C1 segment of cervical spinal cord (tissue), 14 donors: ENCODE data around the gene TOE1.
"Not testable (repeated sequence)": the region's sequence is repeated elsewhere in the genome, so short reads cannot be mapped to it uniquely, and the experiment has no call there.

Source experiments
- DNase-seq, 14 donors: peaks; one replicate each; lab custom pipeline; 2025; lab: John Stamatoyannopoulos, UW

The TOE1 gene

DNA sequence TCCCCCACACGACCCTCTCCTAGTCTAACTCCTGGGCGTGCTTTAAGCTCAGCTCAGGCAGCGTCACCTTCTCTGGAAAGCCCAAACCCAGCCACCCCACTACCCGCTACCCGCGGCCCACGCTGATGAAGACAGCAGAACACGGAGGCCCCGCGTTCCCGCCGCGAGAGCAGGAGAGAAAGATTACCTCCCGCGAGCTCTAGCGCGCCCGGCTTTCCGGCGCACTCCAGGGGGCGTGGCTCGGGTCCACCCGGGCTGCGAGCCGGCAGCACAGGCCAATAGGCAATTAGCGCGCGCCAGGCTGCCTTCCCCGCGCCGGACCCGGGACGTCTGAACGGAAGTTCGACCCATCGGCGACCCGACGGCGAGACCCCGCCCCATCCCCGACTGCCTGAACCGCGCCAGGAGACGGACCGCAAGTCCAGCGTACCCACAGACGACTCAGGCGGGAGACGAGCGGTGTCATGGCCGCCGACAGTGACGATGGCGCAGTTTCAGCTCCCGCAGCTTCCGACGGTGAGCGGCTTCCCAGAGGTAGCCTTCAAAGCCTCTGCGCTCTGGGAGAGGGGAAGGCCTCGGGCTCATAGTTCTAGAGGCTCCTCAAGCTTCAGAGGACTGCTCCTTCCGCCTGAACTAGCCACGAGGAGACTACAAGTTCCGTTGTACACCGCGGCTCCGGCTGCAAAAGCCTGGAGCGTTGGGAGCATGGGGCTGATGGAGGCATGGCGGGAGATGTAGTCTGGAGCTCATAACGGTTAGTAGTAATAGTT lies at the start of gene TOE1, which contains the start of gene MUTYH:
TOE1 (plus strand) TSS at position 382 of the 770 bp plus-strand sequence; CDS start at position 465, 83 bp downstream.
MUTYH (minus strand) TSS at position 652 of the 770 bp plus-strand sequence. CDS start 5,935 bp downstream, outside the sequence.
- peak; percentile 26 to 93 (median 86) for DNase-seq

GRCh38 chr1:45291002-45291401 lies 49.0 kb upstream of the TOE1 start:
- DNase-seq, result not testable (repeated sequence)

DNA sequence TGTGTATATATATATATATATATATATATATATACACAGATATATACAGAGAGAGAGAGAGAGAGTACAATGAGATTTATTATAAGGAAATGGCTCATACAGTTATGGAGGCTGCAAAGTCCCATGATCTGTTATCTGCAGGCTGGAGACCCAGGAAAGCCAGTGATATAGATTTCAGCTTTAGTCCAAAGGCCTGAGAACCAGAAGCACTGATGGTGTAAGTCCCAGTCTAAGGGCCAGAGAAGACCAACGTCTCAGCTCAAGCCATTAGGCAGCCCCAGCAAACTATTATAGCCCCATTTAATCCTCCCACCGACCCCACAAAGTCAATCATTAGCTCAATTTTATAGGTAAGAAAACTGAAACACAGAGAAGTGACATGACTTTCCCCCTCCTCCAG lies 48.3 kb upstream of the TOE1 start:
- DNase-seq, result no peak

DNA sequence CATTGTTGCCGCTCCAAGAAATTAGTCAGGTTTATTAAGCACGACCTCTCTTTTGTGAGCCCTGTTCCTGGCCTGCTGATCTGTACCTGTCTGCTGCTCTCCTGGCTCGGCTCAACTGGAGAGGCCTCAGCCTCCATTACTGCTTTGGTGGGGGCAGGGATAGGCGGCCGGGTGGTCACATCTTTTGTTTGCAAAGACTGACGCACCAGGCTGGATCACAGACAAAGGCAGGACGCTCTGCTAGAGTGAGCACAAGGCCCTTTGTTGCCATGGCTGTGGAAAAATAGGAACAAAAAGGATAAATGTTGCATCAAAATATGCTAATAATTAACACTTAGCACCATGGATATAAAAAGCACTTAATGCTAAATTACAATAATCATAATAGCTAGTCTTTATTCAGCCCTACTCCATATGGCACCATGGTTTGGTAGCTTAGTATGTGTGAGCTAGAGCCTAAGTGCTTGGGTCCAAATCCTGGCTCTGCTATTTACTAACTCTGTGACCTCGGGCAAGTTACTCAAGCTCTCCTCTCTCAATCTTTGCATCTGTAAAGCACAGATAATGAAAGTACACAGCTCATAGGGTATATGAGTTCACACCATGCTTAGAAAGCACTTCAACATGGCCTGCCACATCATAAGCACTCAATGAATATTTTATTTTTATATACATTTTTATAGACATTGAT lies 42.2 kb upstream of the TOE1 start:
- peak in 3 of 14 donors; percentile 6 to 56 (median 14) for DNase-seq

GRCh38 chr1:45299296-45299695 lies 40.7 kb upstream of the TOE1 start:
- DNase-seq, result no peak

- DNase-seq, result peak in 7 of 14 donors; percentile 3 to 47 (median 16)
Observed at GRCh38 chr1:45299981-45300668, 39.8 kb upstream of the TOE1 start.

DNA sequence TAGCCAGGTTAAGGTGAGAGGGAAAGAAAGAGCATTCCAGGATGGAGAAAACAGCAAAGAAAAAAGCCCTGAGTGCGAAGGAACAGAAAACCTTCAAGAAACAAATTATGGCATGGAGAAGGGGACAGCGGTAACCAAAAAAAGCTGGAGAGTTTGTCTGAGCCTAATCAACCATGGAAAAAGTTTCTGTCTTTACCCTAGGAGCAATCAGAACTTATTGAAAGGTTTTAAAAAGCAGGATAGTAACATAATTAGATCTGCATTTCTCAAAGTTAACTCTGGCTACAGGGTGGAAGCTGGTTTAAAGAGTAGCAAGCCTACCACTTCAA lies 39.3 kb upstream of the TOE1 start:
- DNase-seq, result no peak

DNA sequence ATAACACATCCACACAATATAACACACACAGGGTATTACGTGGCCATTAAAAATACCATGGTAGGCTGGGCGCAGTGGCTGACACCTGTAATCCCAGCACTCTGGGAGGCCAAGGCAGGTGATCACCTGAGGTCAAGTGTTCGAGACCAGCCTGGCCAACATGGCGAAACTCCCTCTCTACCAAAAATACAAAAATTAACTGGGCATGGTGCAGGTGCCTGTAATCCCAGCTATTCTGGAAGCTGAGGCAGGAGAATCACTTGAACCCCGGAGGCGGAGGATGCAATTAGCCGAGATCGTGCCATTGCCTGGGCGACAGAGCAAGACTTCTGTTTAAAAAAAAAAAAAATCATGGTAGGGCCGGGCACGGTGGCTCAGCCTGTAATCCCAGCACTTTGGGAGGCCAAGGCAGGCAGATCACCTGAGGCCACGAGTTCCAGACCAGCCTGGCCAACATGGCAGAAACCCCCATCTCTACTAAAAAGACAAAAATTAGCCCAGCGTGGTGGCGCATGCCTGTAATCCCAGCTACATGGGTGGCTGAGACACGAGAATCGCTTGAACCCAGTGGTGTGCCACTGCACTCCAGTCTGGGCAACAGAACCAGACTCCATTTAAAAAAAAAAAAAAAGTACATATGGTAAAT lies 37.3 kb upstream of the TOE1 start:
- no peak for DNase-seq

DNA sequence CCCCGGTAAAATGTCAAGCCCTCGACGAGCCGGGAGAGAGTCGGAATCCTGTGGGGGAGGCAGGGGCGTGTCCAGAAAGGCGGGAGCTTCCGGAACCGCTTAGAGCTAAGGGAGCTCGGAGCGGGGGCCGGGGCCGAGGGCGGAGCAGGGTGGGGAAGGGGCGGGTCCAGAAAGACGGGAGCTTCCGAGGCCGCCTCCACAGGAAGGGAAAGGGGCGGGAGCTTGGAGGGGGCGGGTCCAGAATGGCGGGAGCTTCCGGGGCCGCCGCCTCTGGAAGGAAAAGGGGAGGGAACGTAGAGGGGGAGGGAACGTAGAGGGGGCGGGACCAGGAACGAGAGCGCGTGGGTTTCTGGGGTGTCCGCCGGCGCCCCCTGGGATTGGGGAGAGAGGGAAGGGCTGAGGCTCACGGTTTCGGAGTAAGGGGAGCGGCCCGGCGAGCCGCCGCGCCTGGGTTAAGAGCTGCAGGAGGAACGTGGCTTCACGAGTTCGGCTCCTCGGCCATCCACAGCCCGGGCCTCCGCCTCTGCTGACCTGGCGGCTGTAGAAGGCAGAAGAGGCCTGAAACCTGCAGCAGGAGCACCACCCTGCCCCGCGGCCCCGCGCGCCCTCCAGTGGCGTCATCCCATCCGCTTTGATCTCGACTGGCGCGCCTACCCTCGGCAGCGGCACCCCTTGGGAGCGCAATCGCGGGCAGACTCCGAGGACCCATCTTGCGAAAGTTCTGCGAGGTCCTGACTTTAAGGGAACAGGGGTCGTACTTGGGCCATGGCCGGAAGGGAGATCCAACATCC lies 36.3 kb upstream of the TOE1 start:
- peak; percentile 88 to 98 (median 96) for DNase-seq

- DNase-seq, result peak in 3 of 14 donors; percentile 34 to 60 (median 55)
Observed at GRCh38 chr1:45304311-45305081, 35.5 kb upstream of the TOE1 start.

GRCh38 chr1:45305231-45305630 lies 34.7 kb upstream of the TOE1 start:
- no peak for DNase-seq

- no peak for DNase-seq
Observed at GRCh38 chr1:45306319-45306718, 33.7 kb upstream of the TOE1 start.

- no peak for DNase-seq
Observed at GRCh38 chr1:45306905-45307304, 33.1 kb upstream of the TOE1 start.

GRCh38 chr1:45314266-45314665 lies 25.7 kb upstream of the TOE1 start:
- no peak for DNase-seq

DNA sequence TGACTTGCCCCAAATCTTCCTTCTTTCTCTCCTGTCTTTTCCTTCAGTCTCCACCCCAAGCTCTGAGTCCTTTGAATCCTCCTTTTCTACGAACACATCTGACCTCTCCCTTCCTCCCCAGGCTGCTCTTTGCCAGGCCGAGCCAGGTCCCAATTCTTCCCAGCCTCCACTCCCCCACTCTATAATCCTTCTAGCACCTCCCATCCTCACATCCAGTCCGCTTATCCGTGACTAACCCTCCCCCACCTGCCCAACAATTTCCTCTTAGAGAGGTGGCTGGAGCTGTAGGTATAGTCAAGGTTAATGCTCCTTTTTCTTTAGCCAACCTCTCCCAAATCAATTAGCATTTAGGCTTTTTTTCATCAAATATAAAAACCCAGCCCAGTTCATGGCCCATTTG lies 22.8 kb upstream of the TOE1 start:
- no peak for DNase-seq

GRCh38 chr1:45319761-45320160 lies 20.2 kb upstream of the TOE1 start:
- DNase-seq, result no peak

DNA sequence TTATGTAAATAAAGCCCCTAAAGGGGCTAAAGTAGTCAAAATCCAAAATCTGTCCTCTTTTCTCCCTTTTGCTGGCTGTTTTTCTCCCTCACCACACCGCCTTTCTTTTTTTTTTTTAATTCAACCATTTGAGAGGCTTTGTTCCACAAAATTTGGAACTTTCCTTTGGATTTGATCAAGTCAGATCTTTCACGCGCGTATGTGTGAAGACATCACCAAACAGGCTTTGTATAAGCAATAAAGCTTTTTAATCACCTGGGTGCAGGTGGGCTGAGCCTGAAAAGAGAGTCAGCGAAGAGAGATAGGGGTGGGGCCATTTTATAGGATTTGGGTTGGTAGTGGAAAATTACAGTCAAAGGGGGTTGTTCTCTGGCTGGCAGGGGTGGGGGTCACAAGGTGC lies 18.5 kb upstream of the TOE1 start:
- no peak for DNase-seq

DNA sequence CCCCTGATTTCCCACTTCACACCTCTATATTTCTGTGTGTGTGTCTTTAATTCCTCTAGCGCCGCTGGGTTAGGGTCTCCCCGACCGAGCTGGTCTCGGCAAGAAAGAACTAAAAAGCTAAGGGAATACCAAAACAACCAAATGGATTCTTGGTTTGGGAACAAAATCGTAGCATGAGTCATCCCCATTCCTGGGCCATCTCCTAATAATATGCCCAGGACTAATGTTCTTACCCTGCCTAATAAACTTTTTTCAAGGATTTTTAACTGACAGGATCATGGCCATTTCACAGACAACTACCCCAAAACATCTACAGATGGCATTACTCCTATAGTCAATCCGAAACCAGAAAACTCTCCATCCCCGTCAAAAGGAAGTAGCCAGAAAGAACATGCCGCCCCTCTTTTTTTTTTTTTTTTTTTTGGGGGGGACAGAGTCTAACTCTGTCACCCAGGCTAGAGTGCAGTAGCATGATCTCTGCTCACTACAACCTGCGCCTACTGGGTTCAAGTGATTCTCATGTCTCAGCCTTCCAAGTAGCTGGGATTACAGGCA lies 17.4 kb upstream of the TOE1 start:
- DNase-seq, result no peak

DNA sequence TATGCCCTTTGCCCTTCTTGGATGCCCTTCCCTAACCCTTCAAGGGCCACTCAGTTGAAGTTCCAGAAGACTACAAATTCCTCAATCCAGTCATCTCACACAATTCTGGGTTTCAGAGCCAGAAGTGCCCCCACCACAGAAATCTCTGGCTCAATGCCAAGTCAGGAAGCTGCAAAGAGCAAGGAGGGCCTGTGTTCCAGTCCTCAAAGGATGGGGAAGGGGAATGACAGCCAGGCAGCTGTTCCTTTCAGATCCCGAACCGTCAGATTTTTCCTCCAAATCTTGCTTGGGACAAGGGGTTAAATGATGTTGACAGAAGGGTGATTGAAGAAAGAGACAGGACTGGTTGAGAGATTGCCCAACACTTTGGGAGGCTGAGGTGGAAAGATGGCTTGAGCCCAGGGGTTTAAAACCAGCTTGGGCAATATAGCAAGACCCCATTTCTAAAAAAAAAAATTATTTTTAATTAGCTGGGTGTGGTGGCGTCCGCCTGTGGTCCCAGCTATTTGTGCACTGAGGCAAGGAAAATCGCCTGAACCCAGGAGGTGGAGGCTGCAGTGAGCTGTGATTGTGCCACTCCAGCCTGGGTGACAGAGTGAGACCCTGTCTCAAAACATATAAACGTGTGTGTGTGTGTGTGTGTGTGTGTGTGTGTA lies 14.0 kb upstream of the TOE1 start:
- peak in 4 of 14 donors; percentile 8 to 42 (median 24) for DNase-seq
